ENCODE measurements around the gene CD38.
"Not testable (repeated sequence)": the region's sequence is repeated elsewhere in the genome, so short reads cannot be mapped to it uniquely, and the experiment has no call there.

Gene CD38

GRCh38 chr4:15794905-15795304 lies 16.8 kb downstream of the CD38 start:
- no peak for DNase-seq (ENCODE audit: low read depth in 2 of 2, low spot score in 1 of 2)

- DNase-seq (ENCODE audit: low read depth in 2 of 2, low spot score in 1 of 2), result no peak
These were observed 19.2 kb downstream of the CD38 start for GRCh38 chr4:15797320-15797719.

DNA sequence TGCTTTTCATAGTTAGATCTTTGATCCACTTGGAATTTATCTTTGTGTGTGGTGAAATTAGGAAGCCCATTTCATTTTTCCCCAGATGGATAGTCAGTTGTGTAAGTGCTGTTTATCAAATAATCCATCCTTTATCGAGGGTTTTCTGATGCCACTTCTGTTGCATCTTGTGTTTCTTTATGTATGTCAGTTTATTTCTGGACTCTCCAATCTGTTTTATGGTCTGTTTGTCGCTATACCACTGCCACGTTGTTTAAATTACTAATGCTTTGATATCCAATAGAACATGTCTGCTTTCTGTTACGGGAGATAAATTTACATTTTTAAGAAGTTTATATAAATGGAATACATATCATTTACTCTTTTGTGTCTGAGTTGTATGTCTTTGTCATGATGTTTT lies 21.0 kb downstream of the CD38 start:
- DNase-seq (ENCODE audit: low read depth in 2 of 2, low spot score in 1 of 2), result no peak

DNA sequence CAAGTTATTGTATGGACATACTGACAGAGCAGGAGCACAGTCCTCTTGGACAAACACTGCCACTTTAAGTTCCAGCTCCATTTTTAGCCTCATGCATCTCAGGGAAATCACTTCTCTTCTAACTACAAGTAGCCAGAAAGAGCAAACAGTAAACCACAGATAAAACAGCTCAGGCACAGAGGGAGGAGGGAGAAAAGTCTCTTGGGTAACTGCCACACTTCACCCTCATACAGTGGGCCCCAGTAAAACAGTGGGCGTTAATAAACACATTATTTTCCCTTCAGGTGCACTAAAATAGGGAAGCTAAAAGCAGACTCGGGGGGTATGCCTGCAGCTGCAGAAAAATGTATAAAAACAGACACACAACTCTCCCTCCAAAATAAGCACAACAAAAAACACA lies 21.6 kb downstream of the CD38 start:
- no peak for DNase-seq (ENCODE audit: low read depth in 2 of 2, low spot score in 1 of 2)

GRCh38 chr4:15802497-15802896 lies 24.4 kb downstream of the CD38 start:
- not testable (repeated sequence) for DNase-seq (ENCODE audit: low read depth in 2 of 2, low spot score in 1 of 2)

GRCh38 chr4:15805583-15806517 lies 27.7 kb downstream of the CD38 start:
- no peak for DNase-seq (ENCODE audit: low read depth in 2 of 2, low spot score in 1 of 2)

DNA sequence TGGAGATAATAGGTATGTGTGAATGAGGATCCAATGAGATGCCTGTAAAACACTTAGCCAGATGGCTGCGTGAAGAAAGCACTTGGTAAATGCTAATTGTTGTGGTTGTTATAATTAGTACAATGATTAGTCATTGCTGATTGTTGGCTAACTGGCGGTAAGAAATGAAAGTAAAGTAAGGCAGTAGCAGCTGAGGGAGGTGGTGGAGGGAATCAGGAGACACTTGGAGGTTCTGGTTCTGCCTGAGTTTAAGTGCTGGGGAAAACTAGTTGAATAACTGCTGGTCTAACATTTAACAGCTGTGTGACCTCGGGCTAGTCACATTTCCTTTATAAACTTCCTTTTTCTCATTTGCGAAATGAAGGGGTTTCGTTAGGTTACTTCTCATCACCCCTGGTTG lies 30.9 kb downstream of the CD38 start:
- DNase-seq (ENCODE audit: low read depth in 2 of 2, low spot score in 1 of 2), result no peak

- no peak for DNase-seq (ENCODE audit: low read depth in 2 of 2, low spot score in 1 of 2)
These were observed 31.3 kb downstream of the CD38 start for GRCh38 chr4:15809466-15809865.

DNA sequence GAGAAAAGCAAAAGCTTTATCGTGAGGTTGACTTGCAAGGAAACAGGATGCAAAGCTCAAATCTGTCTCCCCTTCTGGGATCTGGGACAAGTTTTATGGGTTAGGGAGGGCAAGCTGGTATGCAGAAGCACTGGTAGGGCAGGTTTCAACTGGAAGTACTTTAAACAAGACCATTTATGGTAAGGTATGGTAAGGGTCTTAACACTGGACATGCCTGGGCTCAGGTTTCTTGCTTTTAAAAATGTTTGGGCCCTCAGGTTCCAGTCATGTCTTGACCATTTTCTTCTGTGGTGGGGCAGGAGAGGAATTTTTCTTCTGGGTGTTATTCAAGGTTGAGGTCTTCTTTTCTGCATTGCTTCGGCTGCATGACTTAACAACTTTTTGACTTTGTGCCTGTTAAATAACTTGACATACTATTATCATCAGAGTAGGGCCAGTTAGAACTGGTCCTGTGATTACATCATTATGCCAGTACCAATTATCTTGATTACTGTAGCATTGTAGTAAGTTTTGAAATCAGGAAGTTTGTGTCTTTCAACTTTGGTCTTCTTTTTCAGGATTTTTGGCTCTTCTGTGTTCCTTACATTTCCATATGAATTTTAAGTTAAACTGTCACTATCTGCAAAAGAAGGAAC lies 33.7 kb downstream of the CD38 start:
- no peak for DNase-seq (ENCODE audit: low read depth in 2 of 2, low spot score in 1 of 2)

- no peak for DNase-seq (ENCODE audit: low read depth in 2 of 2, low spot score in 1 of 2)
These were observed 54.7 kb downstream of the CD38 start for GRCh38 chr4:15832523-15833451.

DNA sequence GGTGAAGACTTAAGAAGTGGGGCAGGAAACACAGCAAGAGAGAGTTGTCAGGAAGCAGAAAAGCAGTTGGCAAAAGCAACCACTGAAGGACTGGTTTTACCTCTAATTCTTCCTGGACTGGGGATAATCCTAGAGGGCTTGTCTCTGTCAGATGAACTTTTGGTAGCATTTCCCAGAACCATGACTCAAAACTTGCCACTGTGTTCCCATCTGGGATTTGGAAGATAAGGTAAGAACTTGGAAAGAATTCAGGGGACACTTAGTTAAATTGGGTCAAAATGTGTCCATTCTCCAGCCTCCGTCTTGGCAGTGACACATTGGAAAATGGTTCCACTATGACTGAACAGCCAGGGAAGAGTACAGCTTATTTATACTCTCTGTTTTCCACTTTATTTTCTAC lies 55.7 kb downstream of the CD38 start:
- DNase-seq (ENCODE audit: low read depth in 2 of 2, low spot score in 1 of 2), result no peak

GRCh38 chr4:15836362-15836761 lies 58.2 kb downstream of the CD38 start:
- DNase-seq (ENCODE audit: low read depth in 2 of 2, low spot score in 1 of 2), result no peak

GRCh38 chr4:15837591-15837990 lies 59.5 kb downstream of the CD38 start:
- DNase-seq (ENCODE audit: low read depth in 2 of 2, low spot score in 1 of 2), result no peak

- DNase-seq (ENCODE audit: low read depth in 2 of 2, low spot score in 1 of 2), result not testable (repeated sequence)
These were observed 63.1 kb downstream of the CD38 start for GRCh38 chr4:15841194-15841730.

DNA sequence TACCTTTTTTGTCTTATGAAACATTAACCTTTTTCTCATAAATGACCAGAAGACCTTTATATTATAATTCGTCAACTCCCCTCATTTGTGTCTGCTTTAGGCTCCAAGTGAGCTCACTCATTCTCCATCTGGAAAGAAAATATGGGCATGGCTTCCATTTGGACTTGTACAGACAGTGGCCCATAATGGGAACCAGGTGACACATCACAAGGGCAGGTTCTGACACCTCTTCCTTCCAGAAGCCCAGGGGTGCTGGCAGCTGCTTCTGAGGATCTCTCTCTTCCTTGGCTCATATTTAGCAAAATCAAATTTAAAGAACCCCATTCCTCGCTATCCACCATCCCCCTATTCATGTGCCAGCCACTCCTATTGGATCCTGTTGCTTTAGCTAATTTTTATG lies 69.6 kb downstream of the CD38 start:
- no peak for DNase-seq (ENCODE audit: low read depth in 2 of 2, low spot score in 1 of 2)

DNA sequence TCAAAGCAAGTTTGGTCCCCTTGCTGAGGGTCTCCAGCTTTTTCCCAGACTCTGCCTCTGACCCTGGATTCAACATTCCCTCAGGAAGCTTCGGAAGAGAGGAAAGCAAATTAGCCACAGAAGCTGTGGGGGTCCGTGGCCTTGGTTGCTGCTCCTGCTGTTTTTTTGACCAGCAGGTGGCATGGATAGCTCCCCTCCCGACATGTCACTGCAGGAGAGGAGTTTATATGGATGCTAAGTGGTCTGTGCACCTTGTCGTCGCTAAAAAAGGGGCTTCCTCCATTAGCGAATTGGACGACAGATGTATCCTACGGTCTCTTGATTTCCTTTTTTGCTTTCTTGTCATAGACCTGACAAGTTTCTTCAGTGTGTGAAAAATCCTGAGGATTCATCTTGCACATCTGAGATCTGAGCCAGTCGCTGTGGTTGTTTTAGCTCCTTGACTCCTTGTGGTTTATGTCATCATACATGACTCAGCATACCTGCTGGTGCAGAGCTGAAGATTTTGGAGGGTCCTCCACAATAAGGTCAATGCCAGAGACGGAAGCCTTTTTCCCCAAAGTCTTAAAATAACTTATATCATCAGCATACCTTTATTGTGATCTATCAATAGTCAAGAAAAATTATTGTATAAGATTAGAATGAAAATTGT lies 70.2 kb downstream of the CD38 start:
- DNase-seq (ENCODE audit: low read depth in 2 of 2, low spot score in 1 of 2), result no peak

DNA sequence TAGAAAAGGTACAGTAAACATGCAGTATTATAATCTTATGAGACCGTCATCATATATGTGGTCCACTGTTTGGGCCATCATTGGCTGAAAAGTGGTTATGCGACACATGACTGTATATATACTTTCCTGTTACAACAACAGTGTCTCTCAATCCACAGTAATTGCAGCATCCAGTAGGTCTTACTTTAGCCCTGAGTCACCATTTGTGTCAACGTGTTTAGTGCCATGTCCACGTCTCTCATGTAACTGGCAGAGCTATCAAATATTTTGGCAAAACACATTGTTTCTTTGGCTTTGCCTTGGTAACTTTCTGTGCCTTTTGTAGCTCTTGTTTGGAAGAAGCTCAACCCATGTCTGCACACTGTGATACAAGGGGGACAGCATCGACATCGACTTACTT lies 73.8 kb downstream of the CD38 start:
- no peak for DNase-seq (ENCODE audit: low read depth in 2 of 2, low spot score in 1 of 2)

GRCh38 chr4:15852524-15852923 lies 74.4 kb downstream of the CD38 start:
- DNase-seq (ENCODE audit: low read depth in 2 of 2, low spot score in 1 of 2), result no peak

DNA sequence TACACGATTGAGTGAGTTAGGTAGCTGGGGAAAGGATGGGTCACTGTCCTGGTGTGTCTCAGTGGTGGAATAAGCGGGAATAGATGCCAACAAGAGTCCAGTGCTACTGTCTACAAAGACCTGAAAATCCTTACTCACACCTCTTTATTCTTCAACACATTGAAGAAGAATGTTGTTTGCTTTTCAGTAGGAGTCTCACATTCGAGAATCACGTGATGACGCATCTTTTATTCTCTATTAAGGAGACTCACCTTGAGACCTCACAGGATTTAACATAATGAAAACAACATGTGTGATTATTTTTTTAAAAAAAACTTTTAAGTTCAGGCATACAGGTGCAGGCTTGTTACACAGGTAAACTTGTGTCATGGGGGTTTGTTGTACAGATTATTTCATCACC lies 75.2 kb downstream of the CD38 start:
- no peak for DNase-seq (ENCODE audit: low read depth in 2 of 2, low spot score in 1 of 2)

DNA sequence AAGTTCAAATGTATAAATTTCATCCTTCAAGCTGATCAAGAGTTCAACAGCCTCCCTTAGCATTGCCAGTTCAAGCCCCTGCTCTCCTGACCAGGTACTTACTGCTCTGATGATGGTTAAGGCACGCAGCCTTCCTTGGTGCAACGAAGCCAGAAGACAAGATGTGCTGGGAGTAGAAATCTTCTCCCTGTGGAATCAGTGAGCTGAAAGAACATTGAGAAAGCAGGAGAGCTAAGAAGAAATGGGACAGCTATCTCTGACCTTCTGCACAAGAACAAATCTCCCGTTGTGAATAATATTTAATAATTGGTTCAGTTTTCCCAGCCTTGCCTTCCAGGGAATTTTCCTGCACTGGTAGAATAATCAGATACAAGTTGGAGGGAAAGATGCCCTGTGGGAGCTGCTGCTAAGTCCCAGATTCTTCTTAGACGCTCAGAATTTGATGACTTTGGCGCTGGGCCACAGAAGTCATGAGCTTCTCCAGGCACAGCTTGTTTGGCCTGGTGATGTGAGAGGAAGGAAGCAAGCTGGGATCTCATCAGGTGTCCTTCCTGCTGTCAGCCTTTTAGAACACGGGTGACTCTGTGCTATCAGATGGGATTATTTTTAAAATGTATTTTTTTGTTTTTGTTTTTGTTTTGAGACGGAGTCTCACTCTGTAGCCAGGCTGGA lies 77.8 kb downstream of the CD38 start:
- no peak for DNase-seq (ENCODE audit: low read depth in 2 of 2, low spot score in 1 of 2)

Data from stimulated activated CD8-positive, alpha-beta memory T cell treated with anti-CD3 and anti-CD28 coated beads, Interleukin-4, amount 100 ng/mL, for 4 hours (primary cell).